Skin epidermis (tissue), 12 donors: ENCODE data around the gene SHC2.

Experiments
- H3K27ac ChIP-seq, 21 experiments: fragments of 200-600 bp; sonication (generic) in 11 of 21; one replicate each; pipeline ENCODE4 v1.5.0; 2020; ENCODE audit warnings: mild to moderate bottlenecking in 3 of 21, inconsistent platforms in 2 of 21, moderate library complexity in 2 of 21
- H3K4me3 ChIP-seq, 7 experiments: fragments of 200-600 bp; sonication (generic) in 2 of 7; one replicate each; pipeline ENCODE4 v1.5.0; 2020; ENCODE audit warnings: inconsistent platforms in 2 of 7, mild to moderate bottlenecking in 2 of 7, moderate library complexity in 1 of 7

Gene SHC2, protein sequence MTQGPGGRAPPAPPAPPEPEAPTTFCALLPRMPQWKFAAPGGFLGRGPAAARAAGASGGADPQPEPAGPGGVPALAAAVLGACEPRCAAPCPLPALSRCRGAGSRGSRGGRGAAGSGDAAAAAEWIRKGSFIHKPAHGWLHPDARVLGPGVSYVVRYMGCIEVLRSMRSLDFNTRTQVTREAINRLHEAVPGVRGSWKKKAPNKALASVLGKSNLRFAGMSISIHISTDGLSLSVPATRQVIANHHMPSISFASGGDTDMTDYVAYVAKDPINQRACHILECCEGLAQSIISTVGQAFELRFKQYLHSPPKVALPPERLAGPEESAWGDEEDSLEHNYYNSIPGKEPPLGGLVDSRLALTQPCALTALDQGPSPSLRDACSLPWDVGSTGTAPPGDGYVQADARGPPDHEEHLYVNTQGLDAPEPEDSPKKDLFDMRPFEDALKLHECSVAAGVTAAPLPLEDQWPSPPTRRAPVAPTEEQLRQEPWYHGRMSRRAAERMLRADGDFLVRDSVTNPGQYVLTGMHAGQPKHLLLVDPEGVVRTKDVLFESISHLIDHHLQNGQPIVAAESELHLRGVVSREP

DNA sequence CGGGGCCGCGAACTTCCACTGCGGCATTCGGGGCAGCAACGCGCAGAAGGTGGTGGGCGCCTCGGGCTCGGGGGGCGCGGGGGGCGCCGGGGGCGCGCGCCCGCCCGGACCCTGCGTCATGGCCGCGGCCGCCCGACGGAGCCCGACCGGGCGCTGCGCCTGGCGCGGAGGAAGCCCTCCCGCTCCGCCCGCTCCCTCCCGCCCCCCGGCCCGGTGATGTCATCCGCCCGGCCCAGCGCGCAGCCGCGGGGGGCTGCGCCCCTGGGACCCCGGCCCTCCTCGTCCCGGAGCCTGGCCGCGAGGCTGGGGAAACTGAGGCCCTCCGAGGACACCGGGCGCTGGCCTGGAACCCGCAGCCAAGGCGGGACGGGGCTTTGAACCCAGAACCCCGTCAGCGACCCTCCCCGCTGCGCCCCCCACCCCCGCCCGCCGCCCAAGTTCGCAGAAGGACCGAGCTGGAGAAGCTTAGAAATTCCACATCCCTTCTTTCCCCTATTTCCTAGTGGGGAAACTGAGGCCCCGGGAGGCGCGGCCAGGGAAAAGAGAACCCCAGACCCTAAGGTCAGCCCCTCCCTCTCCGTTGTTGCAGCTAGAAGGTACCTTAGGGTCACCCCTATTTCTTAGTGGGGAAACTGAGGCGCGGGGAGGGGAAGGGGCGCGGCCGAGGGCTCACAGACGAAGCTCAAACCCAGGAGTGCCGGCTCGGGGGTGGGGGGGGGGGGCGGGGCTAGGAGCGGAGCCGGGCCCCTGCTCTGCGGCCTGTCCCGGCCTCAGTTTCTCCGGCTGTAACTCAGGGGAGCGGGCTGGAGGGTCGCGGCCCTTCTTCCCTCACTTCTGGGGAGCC is at the start of gene SHC2:
TSS of gene SHC2 (minus strand) at position 157 of the 844 bp plus-strand sequence. CDS start at position 120, 37 bp downstream.
- H3K4me3 ChIP-seq: peak within 1 kb of the TSS; percentile 25 to 63 (median 46)
- peak within 1 kb of the TSS in 16 of 21 experiments; percentile 13 to 88 (median 66) for H3K27ac ChIP-seq

DNA sequence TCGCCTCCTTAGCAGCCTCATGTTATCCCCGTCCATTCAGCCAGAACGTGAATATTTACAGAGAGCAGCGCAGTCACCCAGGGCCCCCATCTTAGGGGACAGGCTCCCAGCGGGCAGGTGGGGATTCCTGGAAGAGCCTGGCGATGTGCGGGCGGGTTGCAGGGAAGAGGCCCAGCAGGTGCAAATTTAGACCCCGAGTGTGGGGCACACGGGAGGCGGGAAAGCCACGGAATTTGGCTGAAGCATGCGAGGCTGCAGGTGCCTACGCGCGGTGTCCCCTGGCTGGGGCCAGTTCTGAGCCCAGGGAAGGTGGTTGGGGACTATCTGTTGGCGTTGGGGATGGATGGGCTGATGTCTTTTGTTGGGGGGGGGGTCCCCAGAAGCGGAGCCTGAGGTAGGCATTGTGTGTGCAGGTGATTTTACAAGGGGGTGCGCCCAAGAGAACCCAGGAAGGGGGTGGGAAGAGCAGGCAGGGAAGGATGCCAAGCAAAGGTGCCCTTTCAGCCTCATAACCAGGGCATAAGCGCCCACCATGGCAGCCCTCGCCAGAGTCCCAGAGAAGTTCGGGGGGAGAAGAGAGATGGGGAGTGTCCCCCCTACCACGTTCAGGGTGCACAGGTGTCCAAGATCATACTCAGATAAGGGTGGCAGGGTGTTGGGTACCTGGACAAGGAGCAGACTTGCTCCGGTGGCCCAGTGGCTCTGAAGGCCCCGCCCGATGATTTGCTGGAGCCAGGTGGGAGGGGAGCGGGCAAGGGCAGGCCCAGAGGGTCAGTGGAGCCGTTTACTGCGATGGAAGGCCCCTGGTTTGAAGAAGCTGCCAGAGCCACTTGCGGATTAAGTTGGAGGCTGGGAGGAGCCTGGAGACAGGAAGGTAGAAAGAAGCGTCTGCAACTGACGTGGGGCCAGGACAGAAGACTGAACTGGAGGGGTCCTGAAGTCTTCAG is 47.6 kb upstream of the SHC2 start:
- peak overlapping the region in 17 of 21 experiments; percentile 90 to 99 (median 97) for H3K27ac ChIP-seq

GRCh38 chr19:507286-508203 is 46.7 kb upstream of the SHC2 start, which contains the start of gene TPGS1:
TSS of gene TPGS1 (plus strand) at chr19:507497. CDS start at chr19:507507, 10 bp downstream.
- Histone ChIP-seq H3K4me3 (peak within 1 kb of the TSS; percentile 84 to 100 (median 98)), H3K27ac (peak within 1 kb of the TSS; percentile 89 to 99 (median 97))

More for the DNA sequence above, 47.6 kb upstream of the SHC2 start:
- peak overlapping the region; percentile 84 to 100 (median 98) for H3K4me3 ChIP-seq

DNA sequence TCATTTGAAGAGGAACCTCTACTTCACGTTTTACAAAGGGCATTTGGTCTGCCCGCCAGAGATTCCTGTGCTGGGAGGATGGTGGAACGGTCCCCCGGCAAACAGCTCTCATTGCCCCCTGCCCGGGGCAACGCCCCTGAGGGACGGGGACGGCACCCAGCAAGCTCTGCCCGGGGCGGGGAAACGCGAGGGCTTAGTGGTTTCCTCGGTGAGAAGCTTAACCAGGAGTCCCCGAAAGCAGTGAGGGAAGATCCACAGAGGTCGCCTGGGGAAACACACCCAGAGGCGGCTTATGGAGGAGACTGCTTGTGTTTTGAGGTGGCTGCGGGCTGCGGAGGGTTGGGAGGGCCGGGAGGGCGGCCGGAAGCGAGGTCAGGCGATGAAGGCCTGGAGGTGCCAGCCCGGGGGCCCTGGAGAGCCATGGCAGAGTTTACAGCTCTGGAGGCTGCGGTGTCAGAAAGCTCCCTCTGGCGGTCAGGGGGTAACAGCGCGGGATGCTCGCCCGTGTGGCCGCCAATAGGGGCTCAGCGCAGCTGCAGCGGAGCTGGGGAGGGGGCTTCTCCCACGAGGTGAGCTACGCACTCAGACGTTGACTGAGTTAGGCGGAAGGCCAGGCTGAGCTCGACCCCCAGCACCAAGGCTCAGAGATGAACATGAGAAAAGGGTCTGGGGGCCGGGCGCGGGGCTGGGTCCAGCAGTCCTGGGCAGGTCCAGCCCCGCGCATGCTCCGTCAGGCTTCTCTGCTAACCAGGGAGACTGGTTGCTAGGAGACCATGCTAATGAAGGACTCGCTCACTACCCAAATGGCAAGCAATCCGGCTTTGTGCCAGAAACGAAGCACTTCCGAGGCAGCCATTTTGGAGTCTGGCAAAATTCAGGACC is 45.8 kb upstream of the SHC2 start:
- Histone ChIP-seq H3K27ac (peak overlapping the region; percentile 89 to 99 (median 97)), H3K4me3 (peak overlapping the region; percentile 84 to 100 (median 98))

- no peak overlapping the region for H3K27ac ChIP-seq
- H3K4me3 ChIP-seq: no peak overlapping the region
Observed at GRCh38 chr19:504616-505015, 43.8 kb upstream of the SHC2 start.

DNA sequence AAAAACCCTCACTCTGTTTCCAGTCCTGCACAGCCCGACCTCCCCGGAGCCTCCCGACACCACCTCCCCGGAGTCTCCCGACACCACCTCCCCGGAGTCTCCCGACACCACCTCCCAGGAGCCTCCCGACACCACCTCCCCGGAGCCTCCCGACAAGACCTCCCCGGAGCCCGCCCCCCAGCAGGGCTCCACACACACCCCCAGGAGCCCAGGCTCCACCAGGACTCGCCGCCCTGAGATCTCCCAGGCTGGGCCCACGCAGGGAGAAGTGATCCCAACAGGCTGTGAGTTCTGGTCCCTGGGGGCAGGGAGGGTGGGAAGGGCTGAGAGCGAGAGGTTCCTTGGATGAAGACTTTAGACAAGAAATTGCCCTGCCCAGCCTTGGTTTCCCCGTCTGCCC is 40.8 kb upstream of the SHC2 start:
- Histone ChIP-seq H3K4me3 (no peak overlapping the region), H3K27ac (no peak overlapping the region)

DNA sequence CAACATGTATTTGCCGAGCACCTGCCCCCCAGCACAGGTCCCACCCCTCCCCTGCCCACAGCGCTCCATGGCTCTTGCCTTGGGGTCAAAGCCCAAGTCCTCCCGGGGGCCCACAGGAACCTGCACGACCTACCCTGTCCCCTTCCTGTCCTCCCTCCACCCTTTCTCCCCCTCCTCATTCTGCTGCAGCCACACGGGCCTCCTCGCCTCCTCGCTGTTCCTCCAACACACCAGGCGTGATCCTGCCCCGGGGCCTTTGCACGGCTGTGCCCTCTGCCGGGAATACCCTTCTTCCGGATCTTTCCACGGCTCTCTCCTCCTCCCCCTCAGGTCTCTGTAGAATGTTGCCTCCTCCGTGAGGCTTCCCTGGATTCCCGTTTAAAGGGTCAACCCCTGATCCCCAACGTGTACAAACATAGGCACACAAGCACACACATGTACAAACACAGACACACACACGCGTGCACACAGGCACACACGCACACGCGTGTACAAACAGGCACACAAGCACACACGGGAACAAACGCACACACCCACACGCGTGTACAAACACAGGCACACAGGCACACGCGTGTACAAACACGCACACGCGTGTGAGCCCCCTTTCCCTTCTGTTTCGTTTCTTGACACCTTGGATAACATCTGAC is 38.3 kb upstream of the SHC2 start:
- no peak overlapping the region for H3K27ac ChIP-seq
- no peak overlapping the region for H3K4me3 ChIP-seq

DNA sequence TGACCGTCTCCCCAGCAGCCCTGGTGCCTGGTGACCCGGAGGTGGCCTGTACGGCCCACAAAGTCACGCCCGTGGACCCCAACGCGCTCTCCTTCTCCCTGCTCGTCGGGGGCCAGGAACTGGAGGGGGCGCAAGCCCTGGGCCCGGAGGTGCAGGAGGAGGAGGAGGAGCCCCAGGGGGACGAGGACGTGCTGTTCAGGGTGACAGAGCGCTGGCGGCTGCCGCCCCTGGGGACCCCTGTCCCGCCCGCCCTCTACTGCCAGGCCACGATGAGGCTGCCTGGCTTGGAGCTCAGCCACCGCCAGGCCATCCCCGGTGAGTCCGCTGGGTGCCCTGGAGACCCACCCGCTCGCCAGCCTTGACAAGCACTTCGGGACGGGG is 37.7 kb upstream of the SHC2 start:
- H3K27ac ChIP-seq: no peak overlapping the region
- H3K4me3 ChIP-seq: no peak overlapping the region

GRCh38 chr19:497869-498510 is 37.2 kb upstream of the SHC2 start:
- no peak overlapping the region for H3K4me3 ChIP-seq
- H3K27ac ChIP-seq: no peak overlapping the region

DNA sequence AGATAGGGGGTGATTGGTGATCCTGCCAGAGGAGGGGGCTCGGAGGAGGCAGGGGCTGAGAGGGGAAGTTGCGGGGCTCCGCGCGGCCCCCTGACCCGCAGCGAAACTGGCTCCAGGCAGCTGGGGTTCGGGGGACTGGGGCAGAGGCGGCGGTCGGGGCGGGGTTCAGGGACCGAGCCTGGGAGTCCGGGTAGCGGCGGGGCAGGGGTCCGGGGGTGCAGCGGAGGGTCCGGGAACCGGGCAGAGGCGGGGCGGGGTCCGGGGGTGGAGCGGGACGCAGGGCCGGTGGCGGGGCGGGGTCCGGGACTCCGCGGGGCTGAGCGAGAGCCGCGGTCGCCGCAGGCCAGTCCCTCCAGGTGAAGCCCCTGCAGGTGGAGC is 36.6 kb upstream of the SHC2 start:
- no peak overlapping the region for H3K27ac ChIP-seq
- H3K4me3 ChIP-seq: no peak overlapping the region

GRCh38 chr19:496986-497385 is 36.2 kb upstream of the SHC2 start:
- Histone ChIP-seq H3K4me3 (no peak overlapping the region), H3K27ac (no peak overlapping the region)

- Histone ChIP-seq H3K27ac (no peak within 1 kb of the TSS), H3K4me3 (no peak within 1 kb of the TSS)
Observed at GRCh38 chr19:496112-496665, 35.4 kb upstream of the SHC2 start, which contains the start of gene MADCAM1. TSS of gene MADCAM1 (plus strand) at chr19:496486. CDS start at chr19:496500, 14 bp downstream.

DNA sequence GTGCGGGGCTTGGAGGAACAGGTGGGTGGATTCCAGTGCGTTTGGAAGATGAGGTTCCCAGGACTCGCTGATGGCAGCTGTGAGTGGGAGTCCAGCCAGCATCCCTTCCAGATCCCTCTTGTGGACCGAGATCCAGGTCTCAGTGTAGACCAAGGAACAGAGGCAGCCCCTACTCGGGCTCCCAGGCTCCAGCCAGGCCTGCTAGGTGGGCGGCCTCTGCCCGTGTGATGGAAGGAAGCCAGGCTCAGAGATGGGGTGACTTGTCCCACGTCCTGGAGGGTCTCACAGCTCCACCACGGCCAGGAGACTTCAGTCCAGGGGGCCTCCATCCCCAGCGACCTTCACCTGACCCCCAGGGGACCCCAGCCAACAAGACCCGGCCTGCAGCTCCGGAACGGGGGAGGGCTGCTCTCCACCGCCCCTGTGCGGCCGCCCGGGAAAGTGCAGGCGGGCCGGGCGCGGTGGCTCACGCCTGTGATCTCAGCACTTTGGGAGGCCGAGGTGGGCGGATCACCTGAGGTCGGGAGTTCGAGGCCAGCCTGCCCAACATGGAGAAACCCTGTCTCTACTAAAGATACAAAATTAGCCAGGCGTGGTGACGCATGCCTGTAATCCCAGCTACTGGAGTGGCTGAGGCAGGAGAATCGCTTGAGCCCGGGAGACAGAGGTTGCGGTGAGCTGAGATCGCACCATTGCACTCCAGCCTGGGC is 34.7 kb upstream of the SHC2 start:
- no peak overlapping the region for H3K4me3 ChIP-seq
- no peak overlapping the region for H3K27ac ChIP-seq

DNA sequence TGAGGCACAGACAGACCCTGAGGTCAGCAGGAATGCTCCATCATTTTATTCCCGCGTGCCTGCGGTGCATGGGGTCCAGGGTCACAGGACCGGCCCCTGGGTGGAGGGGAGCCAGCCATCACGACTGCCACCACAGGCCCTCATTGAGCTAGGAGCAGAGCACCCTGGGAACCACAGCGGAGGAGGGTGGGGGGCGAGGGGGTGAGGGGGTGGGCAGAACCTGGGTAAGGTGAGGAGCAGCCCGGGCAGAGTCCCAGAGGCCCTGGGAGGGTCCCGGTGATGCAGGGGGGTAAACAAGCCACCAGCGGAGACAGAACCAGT is 34.2 kb upstream of the SHC2 start:
- no peak overlapping the region for H3K27ac ChIP-seq
- no peak overlapping the region for H3K4me3 ChIP-seq
